Activated T-cell treated with anti-CD3 and anti-CD28 coated beads, Interleukin-2, amount 50 U/mL, for 72 hours (primary cell): ENCODE data around the gene ZNF334. TPM values are rescaled to one million over a fixed set of nuclear protein-coding genes. Genes with fewer than 3 reads are reported as not detected.

ENCODE experiments used
- ATAC-seq, 2 donors: fragments of 150-1000 bp; cut with Tn5 transposase; replicated peaks in 1 of 2; 2 replicates each; pipeline ENCODE4 v1.10.0; 2021; ENCODE audit warnings: moderate library complexity in 2 of 2, mild to moderate bottlenecking in 1 of 2
- DNase-seq, 2 donors: peaks; one replicate each; pipeline ENCODE4 v3.0.0; 2021 to 2022; ENCODE audit warnings: mixed read lengths in 1 of 2
- H3K27ac Mint-ChIP-seq: one replicate; pipeline ENCODE4 v1.8.0; 2022; ENCODE audit warnings: mild to moderate bottlenecking, moderate library complexity, mixed read lengths
- H3K27me3 Mint-ChIP-seq: one replicate; pipeline ENCODE4 v1.8.0; 2022; ENCODE audit warnings: low read depth, mixed read lengths
- H3K36me3 Mint-ChIP-seq, 2 donors: one replicate each; pipeline ENCODE4 v1.8.0; 2022; ENCODE audit warnings: mixed read lengths in 2 of 2, mild to moderate bottlenecking in 1 of 2; ENCODE audit not compliant: insufficient read depth in 2 of 2
- H3K4me1 Mint-ChIP-seq: one replicate; pipeline ENCODE4 v1.8.0; 2022; ENCODE audit warnings: low read depth, mixed read lengths
- H3K4me3 Mint-ChIP-seq, 2 donors: one replicate each; pipeline ENCODE4 v1.8.0; 2022; ENCODE audit warnings: mild to moderate bottlenecking in 2 of 2, mixed read lengths in 2 of 2, moderate library complexity in 2 of 2
- H3K9me3 Mint-ChIP-seq, 2 donors: one replicate each; pipeline ENCODE4 v1.8.0; 2022; ENCODE audit warnings: mixed read lengths in 2 of 2
- total RNA-seq, 2 donors: library from RNA; stranded (reverse); gene quantifications; one replicate each; pipeline ENCODE4 v1.2.3, GENCODE V29; 2022

Gene ZNF334
- total RNA-seq, 2 donors from 2014 or later, result 1.1 to 1.5 TPM

DNA sequence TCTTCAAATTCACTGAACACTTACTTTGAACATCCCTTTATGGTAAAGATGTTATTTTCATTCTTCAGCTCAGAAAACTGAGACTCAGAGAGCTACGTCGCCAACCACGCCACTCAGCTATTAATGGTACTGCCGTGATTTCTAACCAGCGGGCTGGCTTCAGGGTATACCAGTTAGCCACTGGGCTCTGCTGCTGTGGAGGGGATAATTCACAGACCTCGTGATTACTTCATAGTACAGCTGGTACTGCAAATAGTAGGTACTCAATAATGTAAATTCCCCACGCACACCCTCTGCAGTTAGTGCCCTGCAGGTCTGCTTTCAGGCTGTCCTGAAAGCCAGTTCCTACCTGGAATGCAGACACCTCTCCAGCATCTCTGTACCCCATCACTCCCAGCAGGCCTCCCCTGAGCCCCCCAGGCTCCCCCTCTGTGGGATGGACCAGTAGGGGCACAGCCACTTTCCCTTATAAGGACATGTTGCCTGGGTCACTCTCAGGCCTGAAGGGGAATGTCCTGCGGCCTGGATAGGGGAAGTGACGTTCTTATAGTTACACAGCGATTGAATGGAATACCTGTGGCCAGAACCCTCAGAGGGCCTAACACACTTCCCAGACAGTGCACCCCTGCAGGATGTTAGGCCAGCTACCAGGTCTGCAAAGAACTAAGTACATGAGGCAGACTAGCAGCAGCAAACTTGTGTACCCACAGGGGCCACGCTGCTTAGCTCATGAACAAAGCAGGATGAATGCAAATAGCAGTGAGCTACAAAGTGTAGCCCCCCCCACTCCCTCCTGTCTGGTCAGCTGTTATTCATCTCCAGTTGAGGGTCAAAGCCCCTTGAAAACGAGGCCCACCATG lies 38.4 kb upstream of the ZNF334 start:
- DNase-seq (no peak), ATAC-seq (no peak)
- peaks cover 14% of the 10 kb centered on the region for H3K27me3 Mint-ChIP-seq
- H3K9me3 Mint-ChIP-seq, result no peaks in the 10 kb centered on the region
- H3K27ac Mint-ChIP-seq, result no peak overlapping the region
- no peaks in the 10 kb centered on the region for H3K36me3 Mint-ChIP-seq
- peaks cover 30% of the 10 kb centered on the region for H3K4me1 Mint-ChIP-seq
- no peak overlapping the region for H3K4me3 Mint-ChIP-seq

DNA sequence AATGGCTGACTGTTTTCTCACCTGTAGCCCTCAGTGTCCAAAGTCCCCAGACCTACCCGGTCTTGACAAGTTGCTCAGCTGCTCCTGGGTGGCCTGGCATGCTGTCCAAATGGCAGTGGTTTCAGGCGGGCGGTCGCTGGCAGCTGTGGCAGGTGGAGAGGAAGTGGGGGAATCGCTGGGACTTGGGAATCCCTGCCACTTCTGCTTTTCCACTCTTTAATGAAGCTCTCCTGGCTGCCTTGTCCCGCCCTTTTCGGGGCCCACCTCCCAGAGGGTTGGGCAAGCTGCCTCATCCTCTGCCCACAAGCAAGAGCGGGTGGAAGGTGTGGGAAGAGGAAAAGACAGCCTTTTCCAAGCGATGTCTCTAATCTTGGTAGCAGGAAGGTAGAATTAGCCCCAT lies 37.1 kb upstream of the ZNF334 start, which contains the start of gene OCSTAMP:
Gene OCSTAMP, minus strand, starts transcription at position 194 of the 400 bp plus-strand sequence. Its CDS starts 94 bp downstream, at position 100.
- Mint-ChIP-seq H3K4me3 (no peak within 1 kb of the TSS), H3K27ac (no peak within 1 kb of the TSS), H3K9me3 (no peaks in the 10 kb centered on the region), H3K4me1 (peaks cover 28% of the 10 kb centered on the region), H3K36me3 (no peaks in the 10 kb centered on the region), H3K27me3 (peaks cover 1% of the 10 kb centered on the region)
- no peak for DNase-seq
- ATAC-seq, result no peak

DNA sequence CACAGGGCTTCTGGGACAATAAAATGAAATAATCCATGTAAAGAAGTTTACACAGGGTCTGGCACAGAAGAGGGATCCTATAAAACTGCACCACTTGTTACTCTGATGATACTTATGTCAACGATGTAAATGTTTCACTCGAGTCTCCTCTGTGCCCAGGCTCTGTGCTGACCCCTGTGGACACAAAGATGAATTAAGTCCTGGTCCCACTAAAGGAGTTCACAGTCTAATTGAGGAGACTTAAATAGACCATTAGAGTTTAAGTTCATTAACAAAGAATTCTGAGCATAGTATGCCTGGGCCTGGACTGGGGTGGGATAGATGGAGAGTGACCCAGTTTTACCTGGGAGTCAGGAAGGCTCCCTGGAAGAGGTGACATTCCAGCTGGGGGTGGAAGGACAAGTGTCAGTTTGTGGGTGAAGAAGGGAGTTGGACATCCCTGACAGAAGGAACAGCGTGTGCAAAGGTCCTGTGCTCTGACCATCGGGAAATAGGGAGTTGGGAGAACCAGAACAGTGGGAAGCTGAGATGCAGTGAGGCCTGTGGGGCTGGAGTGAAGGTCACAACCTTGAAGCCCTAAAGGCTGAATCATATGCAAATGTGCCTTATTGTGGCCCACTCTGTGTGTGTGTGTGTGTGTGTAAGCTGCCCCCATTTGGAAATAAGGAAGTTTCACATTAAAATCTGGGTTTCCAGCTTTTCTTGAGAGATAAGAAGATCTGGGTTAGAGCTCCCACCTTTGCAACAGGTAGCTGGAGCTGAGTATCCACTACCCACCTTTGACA lies 36.0 kb upstream of the ZNF334 start:
- H3K4me1 Mint-ChIP-seq, result peaks cover 25% of the 10 kb centered on the region
- ATAC-seq (no peak), DNase-seq (no peak)
- no peaks in the 10 kb centered on the region for H3K9me3 Mint-ChIP-seq
- H3K36me3 Mint-ChIP-seq, result no peaks in the 10 kb centered on the region
- no peaks in the 10 kb centered on the region for H3K27me3 Mint-ChIP-seq
- no peak overlapping the region for H3K27ac Mint-ChIP-seq
- no peak overlapping the region for H3K4me3 Mint-ChIP-seq

DNA sequence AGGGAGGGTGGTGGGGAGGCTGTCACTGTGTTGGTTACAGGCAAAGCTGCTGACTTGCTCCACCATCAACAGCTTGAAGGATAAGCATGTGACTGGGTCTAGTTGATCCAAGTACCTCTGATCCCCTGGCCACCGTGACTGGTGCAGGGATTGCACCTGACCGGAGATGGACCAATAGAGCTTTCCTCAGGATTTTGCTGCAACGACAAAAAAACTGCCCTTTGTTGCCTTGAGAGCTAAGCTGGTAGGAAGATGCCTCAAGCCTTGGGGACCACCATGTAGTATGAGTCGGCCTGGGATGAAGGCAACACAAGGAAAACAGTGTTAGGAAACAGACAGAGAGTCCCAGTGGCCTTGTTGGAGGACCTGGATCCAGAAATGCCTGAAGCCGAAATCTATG lies 35.3 kb upstream of the ZNF334 start:
- no peak for DNase-seq
- no peak overlapping the region for H3K4me3 Mint-ChIP-seq
- peaks cover 30% of the 10 kb centered on the region for H3K4me1 Mint-ChIP-seq
- H3K27ac Mint-ChIP-seq, result no peak overlapping the region
- H3K36me3 Mint-ChIP-seq, result no peaks in the 10 kb centered on the region
- H3K27me3 Mint-ChIP-seq, result no peaks in the 10 kb centered on the region
- ATAC-seq, result no peak
- no peaks in the 10 kb centered on the region for H3K9me3 Mint-ChIP-seq

DNA sequence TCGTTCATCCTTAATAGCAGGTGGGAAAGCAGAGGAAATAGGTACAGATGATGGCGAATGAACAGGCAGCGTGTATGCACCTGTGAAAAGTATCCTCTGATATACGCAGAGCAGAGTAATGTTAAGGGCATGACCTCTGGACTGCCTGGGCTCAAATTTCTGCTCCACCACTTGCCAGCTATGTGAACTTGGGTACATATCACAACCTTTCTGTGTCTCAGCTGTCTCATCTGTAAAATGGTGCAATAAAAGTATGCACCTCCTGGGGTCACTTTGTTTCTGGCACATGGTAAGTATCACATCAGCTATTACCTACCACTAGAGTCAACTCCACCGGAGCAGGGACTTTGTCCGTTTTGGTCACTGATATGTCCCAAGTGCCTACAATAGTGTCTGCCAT lies 34.6 kb upstream of the ZNF334 start:
- ATAC-seq, result no peak
- Mint-ChIP-seq H3K4me1 (peaks cover 26% of the 10 kb centered on the region), H3K36me3 (no peaks in the 10 kb centered on the region), H3K9me3 (no peaks in the 10 kb centered on the region), H3K27ac (no peak overlapping the region), H3K4me3 (no peak overlapping the region), H3K27me3 (peaks cover 4% of the 10 kb centered on the region)
- no peak for DNase-seq

DNA sequence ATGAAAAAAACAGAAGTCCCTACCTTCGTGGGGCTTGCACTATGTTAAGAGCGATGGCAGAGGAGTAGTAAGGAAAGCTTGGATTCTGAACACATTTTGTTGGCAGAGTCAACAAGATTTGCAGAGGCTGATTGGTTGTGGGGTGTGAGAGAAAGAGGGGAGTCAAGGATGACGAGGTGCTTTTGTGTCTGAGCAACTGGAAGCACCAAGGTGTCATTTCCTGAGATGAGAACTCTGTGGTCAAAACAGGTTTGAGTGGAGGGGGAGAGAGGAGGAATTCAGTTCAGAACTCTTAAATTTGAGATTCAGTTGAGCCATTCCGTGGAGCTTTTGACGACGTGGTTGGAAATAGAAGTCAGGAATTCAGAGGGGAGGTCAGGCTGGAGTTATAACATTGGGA lies 33.6 kb upstream of the ZNF334 start:
- Mint-ChIP-seq H3K27ac (no peak overlapping the region), H3K27me3 (peaks cover 7% of the 10 kb centered on the region), H3K36me3 (no peaks in the 10 kb centered on the region), H3K9me3 (no peaks in the 10 kb centered on the region), H3K4me3 (no peak overlapping the region), H3K4me1 (peaks cover 16% of the 10 kb centered on the region)
- ATAC-seq (peak; percentile 16 to 20), DNase-seq (peak in 1 of 2 donors; percentile 27)

DNA sequence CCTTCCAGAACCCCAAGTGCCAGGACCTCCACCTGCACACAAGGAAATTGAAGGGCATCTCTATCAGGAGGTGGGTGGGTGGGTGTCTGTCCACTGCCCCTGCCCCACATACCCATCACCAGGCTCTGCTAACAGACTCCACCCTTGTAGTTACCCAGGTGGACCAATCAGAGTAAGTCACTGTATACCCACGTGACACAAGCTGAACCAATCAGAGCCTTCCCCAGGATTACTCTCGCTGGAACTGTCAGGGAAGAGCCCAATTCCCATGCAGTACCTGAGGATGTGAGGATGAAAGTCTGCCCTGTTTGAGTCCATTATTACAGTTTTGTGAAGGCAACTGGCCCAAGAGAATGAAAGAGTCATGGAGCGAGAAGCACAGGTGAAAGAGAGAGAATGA lies 32.9 kb upstream of the ZNF334 start:
- Mint-ChIP-seq H3K4me1 (peaks cover 12% of the 10 kb centered on the region), H3K4me3 (no peak overlapping the region), H3K27me3 (peaks cover 7% of the 10 kb centered on the region), H3K27ac (no peak overlapping the region), H3K9me3 (no peaks in the 10 kb centered on the region), H3K36me3 (no peaks in the 10 kb centered on the region)
- DNase-seq, result no peak
- ATAC-seq, result no peak

DNA sequence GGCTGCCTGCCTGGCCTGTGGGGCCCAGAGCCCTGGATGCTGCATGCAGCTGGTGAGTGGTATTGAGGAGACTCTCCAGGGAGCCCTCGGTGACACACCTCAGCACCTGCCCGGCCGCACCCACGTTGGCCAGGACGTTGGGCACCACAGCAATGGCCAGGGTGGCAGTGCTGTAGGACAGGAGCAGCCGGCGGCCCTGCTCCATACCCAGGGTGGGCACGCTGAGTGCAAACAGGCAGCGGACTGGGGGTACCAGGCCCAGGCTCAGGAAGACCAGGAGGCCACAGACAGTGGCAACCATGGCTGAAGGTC lies 32.4 kb upstream of the ZNF334 start:
- Mint-ChIP-seq H3K9me3 (no peaks in the 10 kb centered on the region), H3K36me3 (no peaks in the 10 kb centered on the region), H3K27me3 (peaks cover 7% of the 10 kb centered on the region), H3K27ac (no peak overlapping the region), H3K4me1 (peaks cover 7% of the 10 kb centered on the region), H3K4me3 (peak overlapping the region in 1 of 2 donors; percentile 66)
- DNase-seq (no peak), ATAC-seq (no peak)

DNA sequence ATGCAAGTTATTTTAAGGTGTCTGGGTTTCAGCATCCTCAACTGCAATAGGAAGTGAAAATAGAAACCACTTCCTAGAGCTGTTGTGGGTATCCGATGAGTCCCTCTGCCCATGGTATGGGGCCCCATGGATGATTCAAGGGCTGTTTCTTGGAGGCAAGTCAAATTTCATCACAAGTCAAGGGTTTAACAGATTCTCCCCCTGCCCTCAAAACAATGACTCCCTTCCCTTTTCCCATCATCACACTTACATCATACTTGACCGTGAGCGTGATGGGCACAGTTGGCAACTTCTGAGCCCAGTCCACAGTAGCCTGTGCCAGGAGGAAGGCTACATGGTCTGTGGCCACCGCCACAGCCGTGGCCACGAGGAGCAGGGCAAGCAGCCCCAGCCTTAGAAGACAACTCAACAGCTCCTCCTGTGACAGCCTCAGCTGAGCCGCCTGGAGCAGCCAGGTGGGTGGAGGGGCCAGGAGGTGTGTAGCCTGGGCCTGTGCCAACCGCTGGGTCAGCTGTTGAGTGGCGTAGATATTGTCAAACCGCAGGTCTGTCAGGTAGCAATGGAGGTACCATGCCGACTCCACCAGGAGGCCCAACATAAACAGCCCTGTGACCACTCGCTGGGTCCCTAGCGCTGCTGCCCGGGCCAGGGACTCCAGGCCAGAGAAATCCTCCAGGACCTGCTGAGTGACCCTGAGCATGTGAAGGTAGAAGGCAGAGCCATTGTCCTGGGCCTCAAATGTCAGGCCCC lies 31.9 kb upstream of the ZNF334 start:
- Mint-ChIP-seq H3K9me3 (no peaks in the 10 kb centered on the region), H3K4me3 (peak overlapping the region; percentile 66 to 71), H3K36me3 (no peaks in the 10 kb centered on the region), H3K27me3 (peaks cover 7% of the 10 kb centered on the region), H3K27ac (peak overlapping the region; percentile 74), H3K4me1 (peaks cover 6% of the 10 kb centered on the region)
- ATAC-seq (peak; percentile 87 to 89), DNase-seq (peak; percentile 72 to 77)

DNA sequence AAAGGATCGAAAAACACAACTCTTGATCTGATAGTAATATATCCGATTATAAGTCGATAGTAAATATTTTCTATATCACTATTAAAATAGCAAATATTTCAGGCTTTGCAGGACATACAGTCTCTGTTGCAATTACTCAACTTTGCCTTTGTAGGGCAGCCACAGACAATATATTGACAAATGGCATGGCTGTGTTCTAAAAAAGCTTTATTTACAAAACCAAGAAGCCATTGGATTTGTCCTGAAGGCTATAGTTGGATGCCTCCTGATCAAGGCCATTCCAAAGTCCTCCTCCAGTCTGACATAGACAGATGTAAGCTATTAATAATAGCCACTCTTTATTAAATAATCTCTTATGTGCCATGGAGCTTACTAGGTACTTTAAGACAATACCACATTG lies 31.2 kb upstream of the ZNF334 start:
- H3K4me3 Mint-ChIP-seq, result no peak overlapping the region
- H3K27me3 Mint-ChIP-seq, result peaks cover 7% of the 10 kb centered on the region
- no peaks in the 10 kb centered on the region for H3K9me3 Mint-ChIP-seq
- no peak for DNase-seq
- H3K36me3 Mint-ChIP-seq, result no peaks in the 10 kb centered on the region
- no peak overlapping the region for H3K27ac Mint-ChIP-seq
- no peak for ATAC-seq
- peaks cover 6% of the 10 kb centered on the region for H3K4me1 Mint-ChIP-seq

DNA sequence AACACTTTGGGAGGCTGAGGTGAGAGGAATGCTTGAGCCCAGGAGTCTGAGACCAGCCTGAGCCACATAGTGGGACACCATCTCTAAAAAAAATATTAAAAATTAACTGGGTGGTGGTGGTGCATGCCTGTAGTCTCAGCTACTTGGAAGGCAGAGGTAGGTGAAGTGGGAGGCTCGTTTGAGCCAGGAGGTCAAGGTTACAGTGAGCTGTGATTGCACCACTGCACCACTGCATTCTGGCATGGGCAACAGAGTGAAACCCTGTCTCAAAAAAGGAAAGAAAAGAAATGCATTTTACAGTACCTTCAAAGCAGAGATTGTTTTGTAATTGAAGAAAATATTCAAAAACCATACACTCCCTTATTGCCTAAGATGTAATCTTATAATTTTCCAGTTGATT lies 30.6 kb upstream of the ZNF334 start:
- DNase-seq (no peak), ATAC-seq (no peak)
- Mint-ChIP-seq H3K27me3 (peaks cover 14% of the 10 kb centered on the region), H3K9me3 (no peaks in the 10 kb centered on the region), H3K4me3 (peak overlapping the region in 1 of 2 donors; percentile 11), H3K36me3 (no peaks in the 10 kb centered on the region), H3K4me1 (peaks cover 6% of the 10 kb centered on the region), H3K27ac (no peak overlapping the region)

DNA sequence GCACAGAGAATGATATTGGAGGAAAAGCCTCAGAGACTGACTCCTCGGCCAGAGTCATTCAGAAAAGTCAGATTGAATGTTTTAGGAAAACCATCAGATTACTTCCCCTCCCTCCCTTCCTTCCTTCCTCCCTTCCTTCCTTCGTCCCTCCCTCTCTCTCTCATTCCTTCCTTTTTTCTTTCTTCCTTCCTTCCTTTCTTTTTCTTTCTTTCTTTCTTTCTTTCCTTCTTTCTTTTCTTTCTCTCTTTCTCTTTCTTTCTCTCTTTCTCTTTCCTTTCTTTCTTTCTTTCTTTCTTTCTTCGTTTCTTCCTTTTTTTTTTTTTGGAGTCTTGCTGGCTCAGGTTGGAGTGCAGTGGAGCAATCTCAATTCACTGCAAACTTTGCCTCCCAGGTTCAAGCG lies 29.7 kb upstream of the ZNF334 start:
- ATAC-seq (no peak), DNase-seq (no peak)
- H3K36me3 Mint-ChIP-seq, result no peaks in the 10 kb centered on the region
- no peak overlapping the region for H3K27ac Mint-ChIP-seq
- H3K27me3 Mint-ChIP-seq, result peaks cover 23% of the 10 kb centered on the region
- H3K4me1 Mint-ChIP-seq, result peaks cover 6% of the 10 kb centered on the region
- H3K4me3 Mint-ChIP-seq, result no peak overlapping the region
- no peaks in the 10 kb centered on the region for H3K9me3 Mint-ChIP-seq
